Retina (tissue), 1 donor: ENCODE results near the gene NXNL1.

ENCODE experiments used
- DNase-seq: peaks from one replicate; pipeline ENCODE4 v3.0.0-alpha.2; 2016

NXNL1 gene

DNA sequence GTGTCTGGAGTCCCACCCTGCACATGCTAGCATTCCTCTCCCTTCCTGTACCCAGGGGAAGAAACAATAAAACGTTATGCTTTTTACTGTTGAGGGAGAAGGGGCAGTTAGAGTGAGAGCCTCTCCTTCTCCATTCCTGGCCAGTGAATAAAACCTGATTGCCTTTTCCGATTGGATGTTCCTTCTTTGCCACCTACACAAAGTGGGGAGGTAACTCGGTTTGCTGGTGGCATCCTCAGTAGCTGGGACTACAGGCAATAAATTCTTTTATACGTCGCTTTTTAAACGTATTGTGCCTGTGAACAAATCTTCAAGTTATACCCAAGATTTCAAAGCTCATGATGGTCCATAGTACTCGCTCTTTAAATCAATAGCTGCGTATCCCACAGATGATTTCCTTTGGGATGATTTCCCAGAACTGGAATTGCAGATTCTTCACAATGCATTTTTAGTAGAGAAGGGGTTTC, 41.5 kb downstream of the NXNL1 start:
- no peak for DNase-seq

DNA sequence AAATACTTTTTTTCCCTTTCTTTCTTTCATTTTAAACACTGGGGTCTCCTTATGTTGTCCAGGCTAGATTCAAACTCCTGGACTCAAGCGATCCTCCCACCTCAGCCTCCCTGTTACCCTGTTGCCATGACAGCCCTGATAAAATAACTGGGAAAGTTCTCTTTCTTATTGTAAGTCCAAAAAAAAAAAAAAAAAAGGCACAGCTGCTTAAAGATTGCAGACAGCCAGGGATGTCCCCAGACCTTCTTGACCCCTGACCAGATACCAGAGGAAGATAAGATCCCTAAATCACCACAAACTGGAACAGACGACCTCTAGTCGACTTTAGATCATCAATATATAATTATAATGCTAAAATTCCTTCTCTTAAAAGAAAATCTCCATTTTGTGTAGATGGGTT, 42.0 kb downstream of the NXNL1 start:
- DNase-seq = no peak

DNA sequence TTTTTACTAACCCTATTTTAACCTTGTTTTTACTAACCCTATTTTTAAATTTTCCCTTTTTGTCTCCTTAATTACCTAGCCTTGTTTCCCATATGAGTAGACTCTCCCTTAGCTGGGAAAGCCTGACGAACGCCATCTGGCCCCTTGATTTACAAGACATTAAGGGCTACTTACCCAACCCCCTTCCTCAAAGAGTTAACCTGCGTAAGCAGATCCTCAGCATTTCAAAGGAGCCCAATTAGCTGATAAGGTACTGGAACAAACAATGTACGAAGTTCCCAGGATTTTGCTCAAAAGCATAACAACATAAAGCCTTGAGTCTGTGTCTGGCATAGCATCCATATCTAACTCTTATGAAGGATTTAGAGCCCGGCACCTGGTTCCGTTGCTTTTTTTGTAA, 45.6 kb downstream of the NXNL1 start:
- DNase-seq = no peak

DNA sequence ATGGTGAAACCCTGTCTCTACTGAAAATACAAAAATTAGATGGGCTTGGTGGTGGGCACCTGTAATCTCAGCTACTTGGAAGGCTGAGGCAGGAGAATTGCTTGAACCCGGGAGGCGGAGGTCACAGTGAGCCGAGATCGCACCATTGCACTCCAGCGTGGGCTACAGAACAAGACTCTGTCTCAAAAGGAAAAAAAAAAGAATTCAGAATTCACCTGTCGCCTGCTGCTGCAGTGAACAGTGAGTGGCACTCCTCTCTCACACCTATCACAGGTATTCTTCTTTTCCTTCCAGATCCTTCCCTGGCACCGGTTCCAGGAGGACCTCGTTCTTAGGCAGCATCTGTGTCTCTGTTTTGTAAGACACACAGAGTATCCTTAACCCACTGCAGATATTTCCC, 46.6 kb downstream of the NXNL1 start:
- no peak for DNase-seq

DNA sequence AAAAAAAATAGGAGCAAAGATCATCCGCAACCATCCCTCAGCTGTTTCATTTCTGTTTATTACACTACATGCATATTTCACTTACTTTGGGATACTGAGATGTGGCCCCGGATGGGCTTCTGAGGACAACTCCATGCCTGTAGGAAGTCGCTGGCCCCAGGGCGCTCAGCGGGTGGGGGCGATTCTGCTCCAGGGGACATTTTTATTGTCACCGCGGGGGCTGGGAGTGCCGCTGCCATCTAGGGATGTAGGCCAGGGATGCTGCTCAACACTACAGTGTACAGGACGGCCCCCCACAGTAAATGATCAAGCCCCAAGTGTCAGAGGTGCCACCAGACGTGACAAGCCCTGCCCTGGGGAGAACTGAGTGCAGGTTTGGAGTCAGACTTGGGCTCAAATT, 48.9 kb downstream of the NXNL1 start:
- no peak for DNase-seq

DNA sequence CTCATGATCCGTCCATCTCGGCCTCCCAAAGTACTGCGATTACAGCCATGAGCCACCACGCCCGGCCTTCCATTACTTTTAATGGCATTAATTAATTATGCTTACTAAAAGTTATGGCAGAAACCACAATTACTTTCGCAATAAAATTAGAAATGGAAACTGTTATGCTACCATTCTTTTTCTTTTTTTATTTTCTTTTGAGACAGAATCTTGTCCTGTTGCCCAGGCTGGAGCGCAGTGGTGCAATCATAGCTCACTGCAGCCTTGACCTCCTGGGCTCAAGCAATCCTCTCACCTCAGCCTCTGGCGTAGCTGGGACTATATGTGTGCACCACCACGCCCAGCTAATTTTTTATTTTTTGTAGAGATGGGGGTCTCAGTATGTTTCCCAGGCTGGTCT, 50.7 kb downstream of the NXNL1 start:
- no peak for DNase-seq

DNA sequence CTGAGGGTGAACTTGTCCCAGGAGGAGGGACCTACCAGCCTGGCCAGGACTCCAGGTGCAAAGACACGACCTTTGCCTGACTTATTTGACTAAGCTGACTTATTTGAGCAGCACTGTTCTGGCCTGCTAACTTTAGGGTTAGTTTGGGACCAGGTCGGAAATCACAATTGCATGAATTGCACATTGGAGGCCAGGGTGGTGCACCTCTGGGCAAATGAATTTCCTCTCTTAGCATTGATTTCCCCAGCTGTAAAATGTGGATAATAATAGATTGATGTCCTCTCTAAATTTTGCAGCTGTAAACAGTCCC, 53.9 kb downstream of the NXNL1 start:
- DNase-seq = no peak

DNA sequence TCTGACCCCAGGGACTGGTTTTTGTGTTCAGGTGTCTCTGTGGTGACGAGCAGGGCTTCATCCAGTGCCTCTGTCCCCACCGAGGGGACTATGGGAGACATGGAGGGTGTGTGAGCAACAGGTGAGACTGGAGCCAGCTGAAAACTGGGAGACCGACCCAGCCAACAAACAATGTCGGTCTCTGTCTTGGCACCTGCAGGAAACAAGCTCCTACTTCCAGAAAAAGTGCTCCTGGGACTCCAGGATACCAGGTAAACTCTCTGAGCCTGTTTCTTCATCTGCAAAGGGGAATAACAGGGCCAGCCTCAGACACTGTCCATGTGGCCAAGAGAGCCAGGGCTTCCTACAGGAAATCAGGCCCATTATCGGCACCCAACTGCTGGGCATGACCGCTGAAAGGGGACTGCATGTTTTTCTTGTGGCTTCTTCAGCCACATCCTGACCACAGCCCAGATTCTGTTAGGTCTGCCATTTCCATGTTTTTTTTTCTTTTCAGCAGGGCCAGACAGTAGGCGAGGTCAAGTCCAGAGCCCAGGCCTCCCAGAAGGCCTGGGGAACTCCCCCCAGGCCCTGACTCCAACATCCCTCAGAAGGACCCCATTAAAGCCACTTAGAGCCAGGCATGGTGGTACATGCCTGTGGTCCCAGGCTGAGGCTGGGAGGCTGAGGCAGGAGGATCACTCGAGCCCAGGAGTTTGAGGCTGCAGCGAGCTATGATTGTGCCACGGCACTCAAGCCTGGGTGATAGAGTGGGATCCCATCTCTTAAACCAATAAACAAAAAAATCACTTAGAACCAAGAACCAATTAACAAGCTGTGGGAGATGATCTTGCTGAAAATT, 54.5 kb downstream of the NXNL1 start:
- no peak for DNase-seq
